ENCODE measurements around the gene BHMT2. TPM values are rescaled to one million over a fixed set of nuclear protein-coding genes. Genes with fewer than 3 reads are reported as not detected.

BHMT2 gene
- total and polyA plus RNA-seq, 3 experiments from 2014 or later = not detected

DNA sequence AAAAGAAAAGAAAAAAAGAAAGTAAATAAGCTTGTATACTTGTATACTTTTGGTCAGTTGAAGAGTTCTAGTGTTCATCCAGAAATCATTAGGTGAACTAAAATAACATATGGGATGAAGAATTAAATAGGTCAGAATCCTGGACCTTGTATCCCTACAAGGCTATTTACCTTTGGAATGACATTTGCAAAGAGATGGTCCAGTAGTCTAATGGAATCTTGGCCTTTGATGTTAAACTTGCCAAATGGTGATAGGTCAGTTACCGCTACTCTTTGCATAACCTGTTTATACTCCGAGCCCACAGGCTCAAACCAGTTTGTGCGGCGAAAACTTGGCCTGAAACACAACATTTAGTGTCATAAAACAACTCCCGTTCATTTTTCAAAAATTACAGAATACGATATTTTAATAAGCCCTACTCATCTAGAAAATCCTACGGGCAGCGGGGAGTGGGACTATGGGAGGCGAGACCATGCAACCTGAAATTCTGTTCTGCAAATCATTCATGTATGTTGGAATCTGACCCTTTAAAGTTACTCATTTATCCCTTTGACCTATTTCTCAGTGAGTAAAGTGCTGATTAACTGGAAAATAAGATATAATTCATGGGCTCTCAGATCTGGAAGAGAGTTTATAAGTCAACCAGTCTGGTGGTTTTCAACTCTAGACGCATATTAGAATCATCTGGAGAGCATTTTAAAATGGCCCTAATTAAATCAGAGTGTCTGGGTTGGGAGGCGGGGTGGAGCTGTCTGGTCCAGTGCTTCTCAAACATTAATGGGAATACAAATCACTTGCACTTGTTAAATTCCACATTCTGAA lies 38.7 kb upstream of the BHMT2 start:
- DNase-seq = no peak
- Histone ChIP-seq H3K4me1 (ENCODE audit: insufficient read depth, low read length) (no peaks in the 10 kb centered on the region), H3K27me3 (ENCODE audit: insufficient read depth, low read length, poor library complexity, severe bottlenecking) (no peaks in the 10 kb centered on the region), H3K9me3 (ENCODE audit: low read length) (no peaks in the 10 kb centered on the region), H3K4me3 (ENCODE audit: low read length) (no peak overlapping the region), H3K36me3 (ENCODE audit: insufficient read depth, low read length) (no peaks in the 10 kb centered on the region), H3K27ac (ENCODE audit: low read depth, low read length) (no peak overlapping the region)
- Mint-ChIP-seq H3K27me3 (peaks cover 0 to 19% of the 10 kb centered on the region in 2 donors), H3K9me3 (no peaks in the 10 kb centered on the region), H3K4me3 (no peak overlapping the region), H3K27ac (no peak overlapping the region), H3K4me1 (no peaks in the 10 kb centered on the region), H3K36me3 (no peaks in the 10 kb centered on the region)
- CTCF ChIA-PET = interaction anchor here (0.7 kb wide), 1 partner anchor 10 kb away, joined by 4 read pairs; no protein-coding TSS in a partner anchor
- POLR2A ChIA-PET = interaction anchor here (0.6 kb wide), 1 partner anchor 45 kb away, joined by 3 read pairs; no protein-coding TSS in a partner anchor

DNA sequence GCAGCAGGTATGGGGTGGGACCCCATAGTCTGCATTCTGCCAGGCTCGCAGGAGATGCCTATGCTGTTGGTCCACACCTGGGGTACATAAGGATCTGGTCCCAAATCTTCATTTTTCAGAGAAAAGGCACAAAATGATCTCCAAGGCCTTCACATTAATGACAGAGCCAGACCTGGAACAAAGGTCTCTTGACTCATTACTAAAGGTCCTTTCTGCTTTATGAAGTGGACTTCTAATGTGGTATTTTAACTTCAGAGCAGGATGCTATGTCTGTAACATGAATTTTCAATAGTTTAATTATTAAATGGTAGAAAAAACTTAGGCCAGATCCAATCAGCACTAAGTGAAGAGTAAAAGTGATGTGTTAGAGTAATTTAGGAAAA lies 38.1 kb upstream of the BHMT2 start:
- H3K27ac Mint-ChIP-seq = no peak overlapping the region
- POLR2A ChIA-PET = no interaction called here
- no peaks in the 10 kb centered on the region for H3K4me1 Mint-ChIP-seq

DNA sequence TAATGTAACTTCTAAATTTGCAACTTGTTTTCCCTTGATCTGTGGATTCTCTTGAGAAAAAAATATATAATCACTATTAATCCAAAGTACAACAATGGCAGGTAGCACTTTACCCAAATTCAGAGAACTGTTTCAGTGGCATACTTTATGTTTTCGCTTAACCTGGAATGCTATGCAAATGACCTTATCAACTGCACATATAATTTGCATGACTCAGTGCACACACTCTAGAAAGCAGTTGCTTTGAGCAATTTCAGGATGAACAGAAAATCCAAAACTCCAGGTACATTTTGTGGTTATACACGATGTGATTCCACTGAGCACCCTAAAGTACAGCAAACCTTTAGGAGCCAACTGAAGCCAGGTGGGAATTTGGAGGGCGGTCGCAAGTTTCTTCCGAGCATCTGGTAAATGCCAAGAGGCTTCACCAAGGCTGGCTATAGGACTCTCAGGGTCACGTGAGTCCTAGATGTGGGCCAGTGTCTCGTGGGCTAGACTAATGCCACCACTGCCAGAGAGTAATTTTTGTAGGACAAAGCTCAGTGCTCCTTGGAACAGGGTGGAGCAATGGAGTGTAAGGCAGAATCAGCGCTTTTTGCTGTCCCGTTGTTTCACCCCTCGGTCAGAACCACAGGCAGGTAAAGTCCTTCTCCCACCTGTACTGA lies 37.4 kb upstream of the BHMT2 start:
- H3K9me3 Mint-ChIP-seq = no peaks in the 10 kb centered on the region
- Histone ChIP-seq H3K4me1 (ENCODE audit: insufficient read depth, low read length) (no peaks in the 10 kb centered on the region), H3K27ac (ENCODE audit: low read depth, low read length) (no peak overlapping the region), H3K36me3 (ENCODE audit: insufficient read depth, low read length) (no peaks in the 10 kb centered on the region), H3K27me3 (ENCODE audit: insufficient read depth, low read length, poor library complexity, severe bottlenecking) (no peaks in the 10 kb centered on the region), H3K4me3 (ENCODE audit: low read length) (no peak overlapping the region), H3K9me3 (ENCODE audit: low read length) (no peaks in the 10 kb centered on the region)
- peaks cover 0 to 12% of the 10 kb centered on the region in 2 donors for H3K27me3 Mint-ChIP-seq
- no peaks in the 10 kb centered on the region for H3K4me1 Mint-ChIP-seq
- ChIA-PET CTCF (interaction anchor here (1.3 kb wide), 1 partner anchor 11 kb away, joined by 3 read pairs; no protein-coding TSS in a partner anchor), POLR2A (no interaction called here)
- H3K27ac Mint-ChIP-seq = no peak overlapping the region
- no peak overlapping the region for H3K4me3 Mint-ChIP-seq
- no peaks in the 10 kb centered on the region for H3K36me3 Mint-ChIP-seq
- no peak for DNase-seq

More for the DNA sequence above, 38.1 kb upstream of the BHMT2 start:
- Histone ChIP-seq H3K27ac (ENCODE audit: low read depth, low read length) (no peak overlapping the region), H3K4me3 (ENCODE audit: low read length) (no peak overlapping the region), H3K4me1 (ENCODE audit: insufficient read depth, low read length) (no peaks in the 10 kb centered on the region), H3K36me3 (ENCODE audit: insufficient read depth, low read length) (no peaks in the 10 kb centered on the region), H3K27me3 (ENCODE audit: insufficient read depth, low read length, poor library complexity, severe bottlenecking) (no peaks in the 10 kb centered on the region), H3K9me3 (ENCODE audit: low read length) (no peaks in the 10 kb centered on the region)
- Mint-ChIP-seq H3K36me3 (no peaks in the 10 kb centered on the region), H3K27me3 (peaks cover 0 to 14% of the 10 kb centered on the region in 2 donors), H3K9me3 (no peaks in the 10 kb centered on the region), H3K4me3 (no peak overlapping the region)
- no peak for DNase-seq
- CTCF ChIA-PET = no interaction called here

DNA sequence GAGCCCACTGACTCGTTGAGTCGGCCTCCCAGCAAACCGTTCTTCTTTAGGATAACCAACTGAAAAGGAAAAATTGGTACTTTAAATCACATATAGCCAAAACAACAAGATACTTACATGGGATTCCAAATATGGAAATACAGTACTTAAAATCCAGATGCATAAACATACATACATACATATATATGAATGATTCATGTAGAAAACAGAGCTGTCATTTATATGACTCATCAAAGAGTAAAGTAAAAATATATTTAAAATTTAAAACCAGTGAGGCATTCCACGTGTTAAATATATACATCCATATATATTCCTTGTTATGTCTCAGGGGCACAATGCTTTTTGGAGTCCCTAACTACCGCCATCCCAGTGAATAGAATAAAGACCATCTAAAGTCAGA lies 36.8 kb upstream of the BHMT2 start:
- CTCF ChIA-PET = interaction anchor here (1.3 to 1.5 kb wide), 2 partner anchors 8 to 12 kb away, joined by 3 to 4 read pairs; no protein-coding TSS in a partner anchor
- no peak overlapping the region for H3K4me3 Mint-ChIP-seq

DNA sequence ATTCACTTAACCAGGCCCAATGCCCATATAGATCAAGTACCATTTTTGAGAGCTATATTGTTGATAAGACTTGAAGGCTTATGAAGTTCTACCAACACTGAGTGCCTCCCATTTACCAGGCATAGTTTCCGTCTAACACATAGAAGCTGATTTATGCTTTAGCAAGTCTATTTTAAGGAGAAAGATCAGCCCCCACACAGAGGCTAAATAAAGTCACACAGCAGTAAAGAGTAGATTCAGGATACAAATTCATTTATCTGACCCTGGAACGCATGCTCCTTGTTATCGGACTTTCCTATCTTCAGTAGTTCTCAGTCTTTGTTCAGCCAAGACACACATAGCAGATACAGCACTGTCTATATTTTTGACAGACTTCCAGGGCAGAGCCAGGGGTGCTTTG lies 34.3 kb upstream of the BHMT2 start:
- no peaks in the 10 kb centered on the region for H3K27me3 ChIP-seq (ENCODE audit: insufficient read depth, low read length, poor library complexity, severe bottlenecking)
- H3K36me3 ChIP-seq (ENCODE audit: insufficient read depth, low read length) = no peaks in the 10 kb centered on the region
- ChIA-PET CTCF (interaction anchor here (0.8 to 1.3 kb wide), 3 partner anchors 9 to 25 kb away, joined by 3 read pairs; no protein-coding TSS in a partner anchor), POLR2A (no interaction called here)
- no peaks in the 10 kb centered on the region for H3K4me1 ChIP-seq (ENCODE audit: insufficient read depth, low read length)
- no peak overlapping the region for H3K4me3 ChIP-seq (ENCODE audit: low read length)
- H3K9me3 ChIP-seq (ENCODE audit: low read length) = no peaks in the 10 kb centered on the region
- no peak overlapping the region for H3K4me3 Mint-ChIP-seq
- no peak overlapping the region for H3K27ac Mint-ChIP-seq
- H3K9me3 Mint-ChIP-seq = no peaks in the 10 kb centered on the region
- no peaks in the 10 kb centered on the region for H3K36me3 Mint-ChIP-seq
- no peaks in the 10 kb centered on the region for H3K4me1 Mint-ChIP-seq
- H3K27me3 Mint-ChIP-seq = peaks cover 0 to 7% of the 10 kb centered on the region in 2 donors
- H3K27ac ChIP-seq (ENCODE audit: low read depth, low read length) = no peak overlapping the region
- no peak for DNase-seq

More for the DNA sequence above, 36.8 kb upstream of the BHMT2 start:
- H3K4me1 ChIP-seq (ENCODE audit: insufficient read depth, low read length) = no peaks in the 10 kb centered on the region
- Mint-ChIP-seq H3K36me3 (no peaks in the 10 kb centered on the region), H3K27ac (no peak overlapping the region), H3K9me3 (no peaks in the 10 kb centered on the region), H3K27me3 (peaks cover 0 to 10% of the 10 kb centered on the region in 2 donors), H3K4me1 (no peaks in the 10 kb centered on the region)
- H3K27me3 ChIP-seq (ENCODE audit: insufficient read depth, low read length, poor library complexity, severe bottlenecking) = no peaks in the 10 kb centered on the region
- H3K27ac ChIP-seq (ENCODE audit: low read depth, low read length) = no peak overlapping the region
- no peak overlapping the region for H3K4me3 ChIP-seq (ENCODE audit: low read length)
- DNase-seq = no peak
- no peaks in the 10 kb centered on the region for H3K9me3 ChIP-seq (ENCODE audit: low read length)
- POLR2A ChIA-PET = no interaction called here
- no peaks in the 10 kb centered on the region for H3K36me3 ChIP-seq (ENCODE audit: insufficient read depth, low read length)

DNA sequence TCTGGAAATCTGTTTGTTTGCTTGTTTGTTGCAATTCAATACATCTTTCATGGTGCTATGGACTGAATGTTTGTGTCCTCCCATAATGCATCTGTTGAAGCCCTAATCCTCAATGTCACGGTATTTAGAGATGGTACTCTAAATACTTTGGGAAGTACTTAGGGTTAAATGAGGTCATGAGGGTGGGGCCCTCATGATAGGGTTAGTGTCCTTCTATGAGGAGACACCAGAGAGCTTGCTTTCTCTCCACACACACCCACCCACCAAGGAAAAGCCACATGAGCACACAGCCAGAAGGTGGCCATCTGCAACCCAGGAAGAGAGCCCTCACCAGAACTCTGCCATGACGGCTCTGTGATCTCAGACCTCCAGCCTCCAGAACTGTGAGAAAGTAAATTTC lies 32.8 kb upstream of the BHMT2 start:
- Histone ChIP-seq H3K36me3 (ENCODE audit: insufficient read depth, low read length) (no peaks in the 10 kb centered on the region), H3K4me3 (ENCODE audit: low read length) (no peak overlapping the region), H3K27me3 (ENCODE audit: insufficient read depth, low read length, poor library complexity, severe bottlenecking) (no peaks in the 10 kb centered on the region), H3K4me1 (ENCODE audit: insufficient read depth, low read length) (no peaks in the 10 kb centered on the region), H3K27ac (ENCODE audit: low read depth, low read length) (no peak overlapping the region), H3K9me3 (ENCODE audit: low read length) (no peaks in the 10 kb centered on the region)
- no peak for DNase-seq
- Mint-ChIP-seq H3K9me3 (no peaks in the 10 kb centered on the region), H3K27ac (no peak overlapping the region), H3K4me1 (no peaks in the 10 kb centered on the region), H3K27me3 (peaks cover 0 to 7% of the 10 kb centered on the region in 2 donors), H3K36me3 (no peaks in the 10 kb centered on the region), H3K4me3 (no peak overlapping the region)
- CTCF ChIA-PET = no interaction called here
- POLR2A ChIA-PET = no interaction called here

DNA sequence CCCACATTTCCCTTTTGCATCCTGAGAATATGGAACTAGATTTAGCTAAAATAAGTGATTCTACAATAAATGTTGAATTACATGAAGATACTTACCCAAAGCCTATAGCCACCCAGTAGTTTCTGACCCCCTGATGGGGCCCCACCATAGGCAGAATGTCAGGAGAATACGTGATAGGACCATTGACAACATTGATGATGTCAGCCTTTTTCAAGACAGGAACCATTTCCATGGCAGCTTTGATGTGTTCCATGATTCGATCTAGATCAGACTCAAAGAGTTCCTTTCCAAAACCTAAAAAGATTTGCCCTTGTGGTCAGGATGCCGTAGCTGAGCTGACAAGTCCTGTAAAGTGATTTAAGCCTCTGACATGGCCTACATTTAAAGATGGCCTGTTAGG lies 27.4 kb upstream of the BHMT2 start:
- no peak overlapping the region for H3K4me3 Mint-ChIP-seq
- peaks cover 4 to 12% of the 10 kb centered on the region in 2 donors for H3K27me3 Mint-ChIP-seq
- Histone ChIP-seq H3K27me3 (ENCODE audit: insufficient read depth, low read length, poor library complexity, severe bottlenecking) (no peaks in the 10 kb centered on the region), H3K9me3 (ENCODE audit: low read length) (no peaks in the 10 kb centered on the region), H3K4me1 (ENCODE audit: insufficient read depth, low read length) (no peaks in the 10 kb centered on the region), H3K27ac (ENCODE audit: low read depth, low read length) (no peak overlapping the region), H3K36me3 (ENCODE audit: insufficient read depth, low read length) (no peaks in the 10 kb centered on the region), H3K4me3 (ENCODE audit: low read length) (no peak overlapping the region)
- H3K9me3 Mint-ChIP-seq = no peaks in the 10 kb centered on the region
- POLR2A ChIA-PET = no interaction called here
- CTCF ChIA-PET = interaction anchor here (0.9 kb wide), 1 partner anchor 17 kb away, joined by 3 read pairs; no protein-coding TSS in a partner anchor
- no peaks in the 10 kb centered on the region for H3K4me1 Mint-ChIP-seq
- H3K27ac Mint-ChIP-seq = no peak overlapping the region
- no peak for DNase-seq
- no peaks in the 10 kb centered on the region for H3K36me3 Mint-ChIP-seq

DNA sequence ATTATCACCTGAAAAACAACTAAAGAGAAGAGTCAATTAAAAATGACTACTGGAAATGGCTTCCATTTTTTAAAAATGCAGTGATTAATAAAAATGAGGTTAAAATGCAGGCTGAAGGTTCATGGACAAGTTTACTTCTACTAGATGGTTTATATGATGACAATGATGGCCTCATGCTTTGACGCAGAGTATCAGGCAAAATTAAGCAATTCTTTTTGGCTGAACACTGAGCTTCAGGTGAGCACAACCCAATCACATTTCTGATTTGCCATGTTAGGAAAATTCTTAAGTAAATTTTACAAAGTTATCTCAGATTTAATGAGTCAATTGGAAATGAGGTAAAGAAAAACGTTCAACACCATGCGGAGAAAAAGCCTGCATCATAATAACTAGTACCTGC lies 22.4 kb upstream of the BHMT2 start:
- Mint-ChIP-seq H3K9me3 (peaks cover 0 to 2% (median 0%) of the 10 kb centered on the region in 5 donors), H3K4me3 (no peak overlapping the region), H3K27ac (no peak overlapping the region), H3K36me3 (no peaks in the 10 kb centered on the region), H3K4me1 (no peaks in the 10 kb centered on the region), H3K27me3 (peaks cover 4 to 20% of the 10 kb centered on the region in 2 donors)
- ChIA-PET CTCF (no interaction called here), POLR2A (no interaction called here)
- H3K9me3 ChIP-seq (ENCODE audit: low read length) = no peaks in the 10 kb centered on the region
- no peaks in the 10 kb centered on the region for H3K27me3 ChIP-seq (ENCODE audit: insufficient read depth, low read length, poor library complexity, severe bottlenecking)
- no peak overlapping the region for H3K27ac ChIP-seq (ENCODE audit: low read depth, low read length)
- no peaks in the 10 kb centered on the region for H3K36me3 ChIP-seq (ENCODE audit: insufficient read depth, low read length)
- DNase-seq = no peak
- H3K4me3 ChIP-seq (ENCODE audit: low read length) = no peak overlapping the region
- H3K4me1 ChIP-seq (ENCODE audit: insufficient read depth, low read length) = no peaks in the 10 kb centered on the region
